GM23338 (cell line): ENCODE results near the gene RTN4IP1. TPM values are rescaled to one million over a fixed set of nuclear protein-coding genes. Genes with fewer than 3 reads are reported as not detected.

Source experiments
- ATAC-seq: fragments of 200-7000 bp; cut with Tn5 transposase; 3 replicates; pipeline ENCODE4 v1.9.1; 2020
- DNase-seq: peaks from one replicate; pipeline ENCODE4 v3.0.0-alpha.2; 2015; ENCODE audit warnings: low spot score
- H2AFZ ChIP-seq: fragments of 200-600 bp; sonication (generic); 2 replicates; pipeline ENCODE4 v1.8.0; 2016; ENCODE audit warnings: antibody characterized with exemption, mild to moderate bottlenecking, moderate library complexity
- H3F3A ChIP-seq: fragments of 200-600 bp; sonication (generic); replicated peaks from 2 replicates; pipeline ENCODE4 v1.8.0; 2017; ENCODE audit warnings: antibody characterized with exemption, mixed run types, low read depth
- H3K27ac ChIP-seq: fragments of 200-600 bp; sonication (generic); 2 replicates; pipeline ENCODE4 v1.6.1; 2016; ENCODE audit warnings: low read depth
- H3K27me3 ChIP-seq: fragments of 200-600 bp; sonication (generic); 2 replicates; pipeline ENCODE4 v1.8.0; 2016; ENCODE audit warnings: mild to moderate bottlenecking, mixed run types, moderate library complexity; ENCODE audit not compliant: insufficient read depth
- H3K36me3 ChIP-seq: fragments of 200-600 bp; sonication (generic); 2 replicates; pipeline ENCODE4 v1.8.0; 2016; ENCODE audit warnings: mild to moderate bottlenecking; ENCODE audit not compliant: insufficient read depth
- H3K4me1 ChIP-seq: fragments of 200-600 bp; sonication (generic); 2 replicates; pipeline ENCODE4 v1.8.0; 2016; ENCODE audit warnings: mild to moderate bottlenecking, moderate library complexity; ENCODE audit not compliant: insufficient read depth
- H3K4me2 ChIP-seq: fragments of 200-600 bp; sonication (generic); 2 replicates; pipeline ENCODE4 v1.7.1; 2017; ENCODE audit warnings: mixed run types
- H3K4me3 ChIP-seq: fragments of 200-600 bp; sonication (generic); 2 replicates; pipeline ENCODE4 v1.6.1; 2016; ENCODE audit warnings: mixed run types
- H3K79me2 ChIP-seq: fragments of 200-600 bp; sonication (generic); replicated peaks from 2 replicates; pipeline ENCODE4 v1.8.0; 2017; ENCODE audit warnings: mild to moderate bottlenecking; ENCODE audit not compliant: insufficient read depth
- H3K9me2 ChIP-seq: fragments of 200-600 bp; sonication (generic); 2 replicates; pipeline ENCODE4 v1.8.0; 2017; ENCODE audit not compliant: insufficient read depth
- H4K20me1 ChIP-seq: fragments of 200-600 bp; sonication (generic); replicated peaks from 2 replicates; pipeline ENCODE4 v1.8.0; 2017; ENCODE audit warnings: mild to moderate bottlenecking; ENCODE audit not compliant: insufficient read depth
- H3K27ac Mint-ChIP-seq: 2 replicates; pipeline ENCODE4 v1.8.0; 2020; ENCODE audit warnings: inconsistent platforms, mild to moderate bottlenecking, moderate library complexity, mixed read lengths
- H3K27me3 Mint-ChIP-seq: 3 replicates; pipeline ENCODE4 v1.8.0; 2022; ENCODE audit warnings: low read depth, mild to moderate bottlenecking, moderate library complexity, mixed read lengths, inconsistent platforms; ENCODE audit not compliant: insufficient read depth, poor library complexity
- H3K36me3 Mint-ChIP-seq: 3 replicates; pipeline ENCODE4 v1.8.0; 2021; ENCODE audit warnings: low read depth, mild to moderate bottlenecking, inconsistent platforms, moderate library complexity, mixed read lengths
- H3K4me1 Mint-ChIP-seq: 3 replicates; pipeline ENCODE4 v1.8.0; 2020; ENCODE audit warnings: mild to moderate bottlenecking, inconsistent platforms, mixed read lengths
- H3K4me3 Mint-ChIP-seq: 3 replicates; pipeline ENCODE4 v1.8.0; 2021; ENCODE audit warnings: moderate library complexity, mild to moderate bottlenecking, inconsistent platforms, mixed read lengths
- H3K9me3 Mint-ChIP-seq: 3 replicates; pipeline ENCODE4 v1.8.0; 2020; ENCODE audit warnings: moderate library complexity, mild to moderate bottlenecking, inconsistent platforms, mixed read lengths
- CREB1 ChIP-seq: fragments of 250-450 bp; sonication (Bioruptor Pico); IDR thresholded peaks from 2 replicates; pipeline ENCODE4 v1.5.0; 2020; ENCODE audit warnings: low read depth, mild to moderate bottlenecking, moderate library complexity
- EZH2 ChIP-seq: fragments of 200-600 bp; sonication (generic); IDR thresholded peaks from one replicate; pipeline ENCODE4 v1.8.0; 2017; ENCODE audit warnings: antibody characterized with exemption, mild to moderate bottlenecking, low read depth; ENCODE audit not compliant: unreplicated experiment
- EZH2phosphoT487 ChIP-seq: fragments of 200-600 bp; sonication (generic); IDR thresholded peaks from one replicate; pipeline ENCODE4 v1.8.1; 2018; ENCODE audit warnings: antibody characterized with exemption; ENCODE audit not compliant: unreplicated experiment
- JUNB ChIP-seq: IDR thresholded peaks from one replicate; pipeline ENCODE4 v1.6.1; 2016; ENCODE audit warnings: antibody characterized with exemption; ENCODE audit not compliant: unreplicated experiment
- NANOG ChIP-seq: IDR thresholded peaks from 2 replicates; pipeline ENCODE4 v1.6.1; 2016; ENCODE audit warnings: antibody characterized with exemption, borderline replicate concordance
- POLR2AphosphoS5 ChIP-seq: IDR thresholded peaks from 2 replicates; pipeline ENCODE4 v1.6.1; 2016; ENCODE audit warnings: antibody characterized with exemption, low read depth
- STAT1 ChIP-seq: IDR thresholded peaks from one replicate; pipeline ENCODE4 v1.6.1; 2016; ENCODE audit warnings: antibody characterized with exemption; ENCODE audit not compliant: unreplicated experiment
- ZNF114 ChIP-seq: fragments of 250-450 bp; sonication (Bioruptor Pico); IDR thresholded peaks from 2 replicates; pipeline ENCODE4 v1.5.0; 2020; ENCODE audit warnings: mild to moderate bottlenecking, moderate library complexity
- polyA plus RNA-seq: library from polyadenylated mRNA; unstranded; fragments of >200 nt; fragmentation: Nextera tagmentation; extraction: Ambion mirVana; gene quantifications from 2 replicates; pipeline ENCODE4 v1.2.1, GENCODE V29; 2016
- total RNA-seq: library from RNA; depleted of rRNA; stranded (reverse); fragments of >200 nt; shearing (Covaris generic); gene quantifications from 2 replicates; pipeline ENCODE4 v1.2.3, GENCODE V29; 2014
- TF ChIP-seq, protein P1 (sequence below), 2 experiments: fragments of 200-600 bp in 1 of 2; sonication (generic) in 1 of 2; conservative IDR thresholded peaks; 2 replicates each; pipeline versions ENCODE4 v1.5.1 to v1.6.1; 2016 to 2017; ENCODE audit warnings: antibody characterized with exemption in 2 of 2, low read depth in 2 of 2, mild to moderate bottlenecking in 2 of 2, moderate library complexity in 1 of 2
- TF ChIP-seq, protein P2 (sequence below): fragments of 250-450 bp; sonication (Bioruptor Pico); IDR thresholded peaks from 2 replicates; pipeline ENCODE4 v1.5.0; 2020; ENCODE audit warnings: mild to moderate bottlenecking, moderate library complexity
- TF ChIP-seq, protein P3 (sequence below): IDR thresholded peaks from one replicate; pipeline ENCODE4 v1.6.1; 2018; ENCODE audit warnings: antibody characterized with exemption; ENCODE audit not compliant: unreplicated experiment
- TF ChIP-seq, protein P4 (sequence below): IDR thresholded peaks from 2 replicates; pipeline ENCODE4 v1.6.1; 2016; ENCODE audit warnings: antibody characterized with exemption

Gene RTN4IP1
- total and polyA plus RNA-seq, 2 experiments from 2014 or later, result 14.5 to 17.5 TPM

DNA sequence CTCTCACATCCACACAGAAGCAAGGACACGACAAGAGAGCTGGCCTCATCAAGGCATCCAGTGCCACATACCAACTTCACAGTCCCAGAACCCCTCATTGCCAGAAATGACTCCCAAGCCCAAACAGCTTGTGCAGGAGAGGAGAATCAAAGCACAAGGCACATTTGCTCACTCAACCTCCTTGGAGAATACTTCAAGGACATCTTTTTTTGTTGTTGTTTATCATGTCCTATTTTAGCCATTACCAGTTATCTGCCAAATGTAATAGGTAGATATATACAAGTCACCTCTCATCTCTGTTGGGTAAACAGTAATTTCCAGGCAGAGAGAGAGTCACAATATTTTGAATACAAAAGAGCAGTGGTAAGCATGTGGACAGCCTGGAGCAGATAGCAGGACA, 47.8 kb downstream of the RTN4IP1 start:
- Histone ChIP-seq H2AFZ (no peak overlapping the region), H3K4me3 (no peak overlapping the region), H3K79me2 (no peaks in the 10 kb centered on the region), H3K36me3 (peaks cover 10% of the 10 kb centered on the region; the same call in 1 of the 2 replicates), H3K27me3 (no peaks in the 10 kb centered on the region), H3F3A (no peaks in the 10 kb centered on the region), H3K4me2 (no peak overlapping the region), H3K4me1 (peaks cover 8% of the 10 kb centered on the region), H3K9me2 (no peaks in the 10 kb centered on the region), H3K27ac (no peak overlapping the region), H4K20me1 (no peaks in the 10 kb centered on the region; the same call in 1 of the 2 replicates)
- DNase-seq (no peak), ATAC-seq (no peak)
- H3K27ac Mint-ChIP-seq, result peak overlapping the region; percentile 63; the same call in 1 of the 2 replicates
- no peak for TF ChIP-seq ZNF114
- TF ChIP-seq, protein P1, sequence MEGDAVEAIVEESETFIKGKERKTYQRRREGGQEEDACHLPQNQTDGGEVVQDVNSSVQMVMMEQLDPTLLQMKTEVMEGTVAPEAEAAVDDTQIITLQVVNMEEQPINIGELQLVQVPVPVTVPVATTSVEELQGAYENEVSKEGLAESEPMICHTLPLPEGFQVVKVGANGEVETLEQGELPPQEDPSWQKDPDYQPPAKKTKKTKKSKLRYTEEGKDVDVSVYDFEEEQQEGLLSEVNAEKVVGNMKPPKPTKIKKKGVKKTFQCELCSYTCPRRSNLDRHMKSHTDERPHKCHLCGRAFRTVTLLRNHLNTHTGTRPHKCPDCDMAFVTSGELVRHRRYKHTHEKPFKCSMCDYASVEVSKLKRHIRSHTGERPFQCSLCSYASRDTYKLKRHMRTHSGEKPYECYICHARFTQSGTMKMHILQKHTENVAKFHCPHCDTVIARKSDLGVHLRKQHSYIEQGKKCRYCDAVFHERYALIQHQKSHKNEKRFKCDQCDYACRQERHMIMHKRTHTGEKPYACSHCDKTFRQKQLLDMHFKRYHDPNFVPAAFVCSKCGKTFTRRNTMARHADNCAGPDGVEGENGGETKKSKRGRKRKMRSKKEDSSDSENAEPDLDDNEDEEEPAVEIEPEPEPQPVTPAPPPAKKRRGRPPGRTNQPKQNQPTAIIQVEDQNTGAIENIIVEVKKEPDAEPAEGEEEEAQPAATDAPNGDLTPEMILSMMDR (conservative IDR thresholded peaks at IDR 0.05; ENCODE audit: low read depth in 2 of 2), result no peak
- TF ChIP-seq, protein P2, sequence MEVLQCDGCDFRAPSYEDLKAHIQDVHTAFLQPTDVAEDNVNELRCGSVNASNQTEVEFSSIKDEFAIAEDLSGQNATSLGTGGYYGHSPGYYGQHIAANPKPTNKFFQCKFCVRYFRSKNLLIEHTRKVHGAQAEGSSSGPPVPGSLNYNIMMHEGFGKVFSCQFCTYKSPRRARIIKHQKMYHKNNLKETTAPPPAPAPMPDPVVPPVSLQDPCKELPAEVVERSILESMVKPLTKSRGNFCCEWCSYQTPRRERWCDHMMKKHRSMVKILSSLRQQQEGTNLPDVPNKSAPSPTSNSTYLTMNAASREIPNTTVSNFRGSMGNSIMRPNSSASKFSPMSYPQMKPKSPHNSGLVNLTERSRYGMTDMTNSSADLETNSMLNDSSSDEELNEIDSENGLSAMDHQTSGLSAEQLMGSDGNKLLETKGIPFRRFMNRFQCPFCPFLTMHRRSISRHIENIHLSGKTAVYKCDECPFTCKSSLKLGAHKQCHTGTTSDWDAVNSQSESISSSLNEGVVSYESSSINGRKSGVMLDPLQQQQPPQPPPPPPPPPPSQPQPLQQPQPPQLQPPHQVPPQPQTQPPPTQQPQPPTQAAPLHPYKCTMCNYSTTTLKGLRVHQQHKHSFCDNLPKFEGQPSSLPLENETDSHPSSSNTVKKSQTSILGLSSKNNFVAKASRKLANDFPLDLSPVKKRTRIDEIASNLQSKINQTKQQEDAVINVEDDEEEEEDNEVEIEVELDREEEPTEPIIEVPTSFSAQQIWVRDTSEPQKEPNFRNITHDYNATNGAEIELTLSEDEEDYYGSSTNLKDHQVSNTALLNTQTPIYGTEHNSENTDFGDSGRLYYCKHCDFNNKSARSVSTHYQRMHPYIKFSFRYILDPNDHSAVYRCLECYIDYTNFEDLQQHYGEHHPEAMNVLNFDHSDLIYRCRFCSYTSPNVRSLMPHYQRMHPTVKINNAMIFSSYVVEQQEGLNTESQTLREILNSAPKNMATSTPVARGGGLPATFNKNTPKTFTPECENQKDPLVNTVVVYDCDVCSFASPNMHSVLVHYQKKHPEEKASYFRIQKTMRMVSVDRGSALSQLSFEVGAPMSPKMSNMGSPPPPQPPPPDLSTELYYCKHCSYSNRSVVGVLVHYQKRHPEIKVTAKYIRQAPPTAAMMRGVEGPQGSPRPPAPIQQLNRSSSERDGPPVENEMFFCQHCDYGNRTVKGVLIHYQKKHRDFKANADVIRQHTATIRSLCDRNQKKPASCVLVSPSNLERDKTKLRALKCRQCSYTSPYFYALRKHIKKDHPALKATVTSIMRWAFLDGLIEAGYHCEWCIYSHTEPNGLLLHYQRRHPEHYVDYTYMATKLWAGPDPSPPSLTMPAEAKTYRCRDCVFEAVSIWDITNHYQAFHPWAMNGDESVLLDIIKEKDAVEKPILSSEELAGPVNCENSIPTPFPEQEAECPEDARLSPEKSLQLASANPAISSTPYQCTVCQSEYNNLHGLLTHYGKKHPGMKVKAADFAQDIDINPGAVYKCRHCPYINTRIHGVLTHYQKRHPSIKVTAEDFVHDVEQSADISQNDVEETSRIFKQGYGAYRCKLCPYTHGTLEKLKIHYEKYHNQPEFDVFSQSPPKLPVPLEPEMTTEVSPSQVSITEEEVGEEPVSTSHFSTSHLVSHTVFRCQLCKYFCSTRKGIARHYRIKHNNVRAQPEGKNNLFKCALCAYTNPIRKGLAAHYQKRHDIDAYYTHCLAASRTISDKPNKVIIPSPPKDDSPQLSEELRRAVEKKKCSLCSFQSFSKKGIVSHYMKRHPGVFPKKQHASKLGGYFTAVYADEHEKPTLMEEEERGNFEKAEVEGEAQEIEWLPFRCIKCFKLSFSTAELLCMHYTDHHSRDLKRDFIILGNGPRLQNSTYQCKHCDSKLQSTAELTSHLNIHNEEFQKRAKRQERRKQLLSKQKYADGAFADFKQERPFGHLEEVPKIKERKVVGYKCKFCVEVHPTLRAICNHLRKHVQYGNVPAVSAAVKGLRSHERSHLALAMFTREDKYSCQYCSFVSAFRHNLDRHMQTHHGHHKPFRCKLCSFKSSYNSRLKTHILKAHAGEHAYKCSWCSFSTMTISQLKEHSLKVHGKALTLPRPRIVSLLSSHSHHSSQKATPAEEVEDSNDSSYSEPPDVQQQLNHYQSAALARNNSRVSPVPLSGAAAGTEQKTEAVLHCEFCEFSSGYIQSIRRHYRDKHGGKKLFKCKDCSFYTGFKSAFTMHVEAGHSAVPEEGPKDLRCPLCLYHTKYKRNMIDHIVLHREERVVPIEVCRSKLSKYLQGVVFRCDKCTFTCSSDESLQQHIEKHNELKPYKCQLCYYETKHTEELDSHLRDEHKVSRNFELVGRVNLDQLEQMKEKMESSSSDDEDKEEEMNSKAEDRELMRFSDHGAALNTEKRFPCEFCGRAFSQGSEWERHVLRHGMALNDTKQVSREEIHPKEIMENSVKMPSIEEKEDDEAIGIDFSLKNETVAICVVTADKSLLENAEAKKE (CRISPR knock-in tag), result no peak
- TF ChIP-seq, protein P3, sequence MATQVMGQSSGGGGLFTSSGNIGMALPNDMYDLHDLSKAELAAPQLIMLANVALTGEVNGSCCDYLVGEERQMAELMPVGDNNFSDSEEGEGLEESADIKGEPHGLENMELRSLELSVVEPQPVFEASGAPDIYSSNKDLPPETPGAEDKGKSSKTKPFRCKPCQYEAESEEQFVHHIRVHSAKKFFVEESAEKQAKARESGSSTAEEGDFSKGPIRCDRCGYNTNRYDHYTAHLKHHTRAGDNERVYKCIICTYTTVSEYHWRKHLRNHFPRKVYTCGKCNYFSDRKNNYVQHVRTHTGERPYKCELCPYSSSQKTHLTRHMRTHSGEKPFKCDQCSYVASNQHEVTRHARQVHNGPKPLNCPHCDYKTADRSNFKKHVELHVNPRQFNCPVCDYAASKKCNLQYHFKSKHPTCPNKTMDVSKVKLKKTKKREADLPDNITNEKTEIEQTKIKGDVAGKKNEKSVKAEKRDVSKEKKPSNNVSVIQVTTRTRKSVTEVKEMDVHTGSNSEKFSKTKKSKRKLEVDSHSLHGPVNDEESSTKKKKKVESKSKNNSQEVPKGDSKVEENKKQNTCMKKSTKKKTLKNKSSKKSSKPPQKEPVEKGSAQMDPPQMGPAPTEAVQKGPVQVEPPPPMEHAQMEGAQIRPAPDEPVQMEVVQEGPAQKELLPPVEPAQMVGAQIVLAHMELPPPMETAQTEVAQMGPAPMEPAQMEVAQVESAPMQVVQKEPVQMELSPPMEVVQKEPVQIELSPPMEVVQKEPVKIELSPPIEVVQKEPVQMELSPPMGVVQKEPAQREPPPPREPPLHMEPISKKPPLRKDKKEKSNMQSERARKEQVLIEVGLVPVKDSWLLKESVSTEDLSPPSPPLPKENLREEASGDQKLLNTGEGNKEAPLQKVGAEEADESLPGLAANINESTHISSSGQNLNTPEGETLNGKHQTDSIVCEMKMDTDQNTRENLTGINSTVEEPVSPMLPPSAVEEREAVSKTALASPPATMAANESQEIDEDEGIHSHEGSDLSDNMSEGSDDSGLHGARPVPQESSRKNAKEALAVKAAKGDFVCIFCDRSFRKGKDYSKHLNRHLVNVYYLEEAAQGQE, result no peak
- TF ChIP-seq EZH2, result no peak
- TF ChIP-seq, protein P4, sequence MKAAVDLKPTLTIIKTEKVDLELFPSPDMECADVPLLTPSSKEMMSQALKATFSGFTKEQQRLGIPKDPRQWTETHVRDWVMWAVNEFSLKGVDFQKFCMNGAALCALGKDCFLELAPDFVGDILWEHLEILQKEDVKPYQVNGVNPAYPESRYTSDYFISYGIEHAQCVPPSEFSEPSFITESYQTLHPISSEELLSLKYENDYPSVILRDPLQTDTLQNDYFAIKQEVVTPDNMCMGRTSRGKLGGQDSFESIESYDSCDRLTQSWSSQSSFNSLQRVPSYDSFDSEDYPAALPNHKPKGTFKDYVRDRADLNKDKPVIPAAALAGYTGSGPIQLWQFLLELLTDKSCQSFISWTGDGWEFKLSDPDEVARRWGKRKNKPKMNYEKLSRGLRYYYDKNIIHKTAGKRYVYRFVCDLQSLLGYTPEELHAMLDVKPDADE, result no peak
- TF ChIP-seq EZH2phosphoT487, result no peak
- no peak for TF ChIP-seq JUNB
- no peak for TF ChIP-seq CREB1 (CRISPR knock-in tag)
- no peak for TF ChIP-seq POLR2AphosphoS5
- TF ChIP-seq NANOG, result no peak
- no peak for TF ChIP-seq STAT1
- no peak overlapping the region for H3K4me3 Mint-ChIP-seq
- H3K9me3 Mint-ChIP-seq, result no peaks in the 10 kb centered on the region
- H3K36me3 Mint-ChIP-seq, result peaks cover 21% of the 10 kb centered on the region; the same call in 2 of the 3 replicates
- peaks cover 10% of the 10 kb centered on the region; the same call in 2 of the 3 replicates for H3K4me1 Mint-ChIP-seq
- peaks cover 5% of the 10 kb centered on the region for H3K27me3 Mint-ChIP-seq
